Measurements from ENCODE around the gene MRPL11.
A peak's percentile ranks its signal among the peaks of the same experiment; 100 is the strongest.

DNA sequence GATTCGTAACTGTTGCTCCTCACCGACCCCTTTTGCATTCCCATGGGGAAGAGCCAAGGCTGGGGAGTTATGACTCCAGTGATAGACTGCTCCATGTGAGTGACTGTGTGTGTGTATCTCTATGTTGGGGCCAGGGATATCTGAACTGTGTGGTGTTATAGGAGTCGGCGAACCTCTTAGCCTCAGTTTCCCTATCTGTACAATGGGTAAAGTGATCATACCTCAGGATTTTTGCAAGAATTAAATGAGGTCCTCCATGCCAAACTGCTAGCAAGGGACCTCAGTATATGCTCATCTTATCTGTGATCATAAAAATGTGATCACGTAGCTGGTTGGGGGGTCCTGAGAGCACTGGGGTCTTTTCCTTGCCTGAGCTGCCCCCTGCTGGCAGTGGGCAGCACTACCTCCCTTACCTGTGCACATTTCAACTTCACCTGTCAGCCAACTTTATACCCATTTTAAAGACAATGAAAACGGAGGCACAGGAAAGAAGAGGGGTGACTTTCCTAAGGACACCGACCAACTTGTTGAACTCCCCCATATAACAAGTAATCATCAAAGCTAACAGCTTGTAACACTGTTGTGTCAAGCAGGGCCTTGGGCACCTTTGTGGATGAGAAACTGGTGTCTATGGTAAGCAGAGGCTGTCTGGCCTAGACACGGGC lies 40.2 kb upstream of the MRPL11 start:
- TF ChIP-seq, protein P1, sequence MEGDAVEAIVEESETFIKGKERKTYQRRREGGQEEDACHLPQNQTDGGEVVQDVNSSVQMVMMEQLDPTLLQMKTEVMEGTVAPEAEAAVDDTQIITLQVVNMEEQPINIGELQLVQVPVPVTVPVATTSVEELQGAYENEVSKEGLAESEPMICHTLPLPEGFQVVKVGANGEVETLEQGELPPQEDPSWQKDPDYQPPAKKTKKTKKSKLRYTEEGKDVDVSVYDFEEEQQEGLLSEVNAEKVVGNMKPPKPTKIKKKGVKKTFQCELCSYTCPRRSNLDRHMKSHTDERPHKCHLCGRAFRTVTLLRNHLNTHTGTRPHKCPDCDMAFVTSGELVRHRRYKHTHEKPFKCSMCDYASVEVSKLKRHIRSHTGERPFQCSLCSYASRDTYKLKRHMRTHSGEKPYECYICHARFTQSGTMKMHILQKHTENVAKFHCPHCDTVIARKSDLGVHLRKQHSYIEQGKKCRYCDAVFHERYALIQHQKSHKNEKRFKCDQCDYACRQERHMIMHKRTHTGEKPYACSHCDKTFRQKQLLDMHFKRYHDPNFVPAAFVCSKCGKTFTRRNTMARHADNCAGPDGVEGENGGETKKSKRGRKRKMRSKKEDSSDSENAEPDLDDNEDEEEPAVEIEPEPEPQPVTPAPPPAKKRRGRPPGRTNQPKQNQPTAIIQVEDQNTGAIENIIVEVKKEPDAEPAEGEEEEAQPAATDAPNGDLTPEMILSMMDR (IDR thresholded peaks at IDR 0.05) = peak; percentile 68 to 81 (median 78)
- no peak for TF ChIP-seq POLR2A (IDR thresholded peaks at IDR 0.05)

Measured in Peyer's patch (tissue), 4 donors.